Mesenchymal stem cell (in vitro differentiated cells and primary cell): Measurements from ENCODE around the gene NDUFA8.

Experiments used
- DNase-seq: peaks from one replicate; pipeline ENCODE4 v3.0.0-alpha.2; 2013
- H2AFZ ChIP-seq: one replicate; pipeline ENCODE4 v1.6.1; 2013; ENCODE audit warnings: low read depth, mild to moderate bottlenecking, control low read depth, inconsistent platforms, low read length, moderate library complexity
- H2AK5ac ChIP-seq: 2 replicates; pipeline ENCODE4 v1.6.1; 2013; ENCODE audit warnings: low read length, moderate library complexity, mild to moderate bottlenecking, inconsistent platforms; ENCODE audit not compliant: severe bottlenecking
- H2BK120ac ChIP-seq: one replicate; pipeline ENCODE4 v1.6.1; 2013; ENCODE audit warnings: low read depth, mild to moderate bottlenecking, inconsistent platforms, low read length, moderate library complexity
- H2BK12ac ChIP-seq, 2 experiments: one replicate each; pipeline ENCODE4 v1.6.1; 2013; ENCODE audit warnings: inconsistent platforms in 2 of 2, low read length in 2 of 2, mild to moderate bottlenecking in 2 of 2, moderate library complexity in 2 of 2, control low read depth in 1 of 2
- H2BK15ac ChIP-seq: one replicate; pipeline ENCODE4 v1.6.1; 2013; ENCODE audit warnings: mild to moderate bottlenecking, low read depth, inconsistent platforms; ENCODE audit not compliant: poor library complexity, severe bottlenecking
- H2BK5ac ChIP-seq: 2 replicates; pipeline ENCODE4 v1.6.1; 2013; ENCODE audit warnings: low read depth, mild to moderate bottlenecking, low read length, control low read depth, inconsistent platforms; ENCODE audit not compliant: poor library complexity, severe bottlenecking
- H3K14ac ChIP-seq, 2 experiments: one replicate each; pipeline ENCODE4 v1.6.1; 2013; ENCODE audit warnings: inconsistent platforms in 2 of 2, low read length in 2 of 2, control low read depth in 1 of 2, mild to moderate bottlenecking in 1 of 2, moderate library complexity in 1 of 2
- H3K18ac ChIP-seq, 2 experiments: one replicate each; pipeline ENCODE4 v1.6.1; 2013; ENCODE audit warnings: inconsistent platforms in 2 of 2, low read length in 2 of 2, control low read depth in 1 of 2, low read depth in 1 of 2, mild to moderate bottlenecking in 1 of 2
- H3K23ac ChIP-seq, 2 experiments: one replicate each; pipeline ENCODE4 v1.6.1; 2013; ENCODE audit warnings: inconsistent platforms in 2 of 2, low read length in 2 of 2, mild to moderate bottlenecking in 2 of 2, moderate library complexity in 2 of 2, control low read depth in 1 of 2
- H3K27ac ChIP-seq: 2 replicates; pipeline ENCODE4 v1.5.1; 2013; ENCODE audit warnings: mild to moderate bottlenecking, moderate library complexity, low read length, control low read depth, inconsistent platforms; ENCODE audit not compliant: poor library complexity, severe bottlenecking
- H3K27me3 ChIP-seq, 2 experiments: 2 replicates each; pipeline versions ENCODE4 v1.6.1 to v1.7.0; 2013; ENCODE audit warnings: low read length in 2 of 2, mild to moderate bottlenecking in 2 of 2, moderate library complexity in 2 of 2, control low read depth in 1 of 2, inconsistent platforms in 1 of 2; ENCODE audit not compliant: control insufficient read depth in 1 of 2, insufficient read depth in 1 of 2
- H3K36me3 ChIP-seq, 2 experiments: 2 replicates each; pipeline versions ENCODE4 v1.6.1 to v1.7.0; 2013; ENCODE audit warnings: low read length in 2 of 2, control low read depth in 1 of 2, inconsistent platforms in 1 of 2, low read depth in 1 of 2, mild to moderate bottlenecking in 1 of 2; ENCODE audit not compliant: insufficient read depth in 2 of 2, control insufficient read depth in 1 of 2
- H3K4ac ChIP-seq, 2 experiments: one replicate each; pipeline ENCODE4 v1.6.1; 2013; ENCODE audit warnings: inconsistent platforms in 2 of 2, low read length in 2 of 2, mild to moderate bottlenecking in 2 of 2, moderate library complexity in 2 of 2, control low read depth in 1 of 2, low read depth in 1 of 2
- H3K4me1 ChIP-seq: 2 replicates; pipeline ENCODE4 v1.6.1; 2013; ENCODE audit warnings: low read depth, low read length, control low read depth; ENCODE audit not compliant: control insufficient read depth, insufficient read depth
- H3K4me2 ChIP-seq: 2 replicates; pipeline ENCODE4 v1.6.1; 2013; ENCODE audit warnings: low read length, mild to moderate bottlenecking, inconsistent platforms; ENCODE audit not compliant: poor library complexity, severe bottlenecking
- H3K4me3 ChIP-seq, 2 experiments: 2 replicates each; pipeline versions ENCODE4 v1.5.1 to v1.7.0; 2013; ENCODE audit warnings: low read length in 2 of 2, mild to moderate bottlenecking in 2 of 2, control low read depth in 1 of 2, low read depth in 1 of 2; ENCODE audit not compliant: insufficient read depth in 1 of 2
- H3K79me1 ChIP-seq: replicated peaks from 2 replicates; pipeline ENCODE4 v1.6.1; 2013; ENCODE audit warnings: mild to moderate bottlenecking, control low read depth, low read length, inconsistent platforms; ENCODE audit not compliant: poor library complexity, severe bottlenecking
- H3K9ac ChIP-seq: 2 replicates; pipeline ENCODE4 v1.7.0; 2013; ENCODE audit warnings: mild to moderate bottlenecking, low read length, moderate library complexity
- H3K9me3 ChIP-seq: 2 replicates; pipeline ENCODE4 v1.7.0; 2013; ENCODE audit warnings: mild to moderate bottlenecking, low read length; ENCODE audit not compliant: control insufficient read depth
- H4K8ac ChIP-seq: one replicate; pipeline ENCODE4 v1.6.1; 2013; ENCODE audit warnings: inconsistent platforms, mild to moderate bottlenecking, low read length, moderate library complexity
- H4K91ac ChIP-seq: one replicate; pipeline ENCODE4 v1.6.1; 2013; ENCODE audit warnings: mild to moderate bottlenecking, low read length, inconsistent platforms
- WGBS: methylation state at CpG from one replicate; pipeline ENCODE4 v1.1.7; 2013; ENCODE audit warnings: mixed read lengths; 5-methylcytosine and 5-hydroxymethylcytosine counted together

The NDUFA8 gene

DNA sequence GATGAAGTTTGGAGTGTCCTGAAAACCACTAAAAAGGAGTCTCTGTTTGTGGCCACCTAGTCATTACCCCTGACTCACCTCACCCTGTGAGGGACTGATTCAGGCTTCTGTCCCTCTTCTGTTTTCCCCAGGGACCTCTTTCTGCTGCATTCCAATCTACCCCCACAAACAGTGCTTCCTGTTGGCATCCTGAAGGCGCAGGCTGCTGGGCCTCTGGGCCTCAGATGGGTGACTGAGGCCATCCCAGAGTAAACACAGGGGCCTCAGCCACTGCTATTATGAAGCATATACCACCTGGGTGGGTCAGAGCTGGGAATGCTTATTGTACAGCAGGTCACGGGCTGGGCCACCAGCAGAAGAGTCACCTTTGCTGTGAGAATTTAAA lies 20.1 kb upstream of the NDUFA8 start:
- Histone ChIP-seq H2BK15ac (no peak overlapping the region), H2BK120ac (no peak overlapping the region), H3K9me3 (no peaks in the 10 kb centered on the region), H3K4ac (no peak overlapping the region), H2BK12ac (no peak overlapping the region), H2AK5ac (no peak overlapping the region), H3K23ac (peak overlapping the region in 1 of 2 experiments; percentile 59), H3K27me3 (peaks cover 43 to 59% of the 10 kb centered on the region in 2 experiments), H3K4me2 (no peak overlapping the region), H3K14ac (no peak overlapping the region), H3K4me1 (no peaks in the 10 kb centered on the region), H4K8ac (no peak overlapping the region), H4K91ac (no peak overlapping the region), H2AFZ (no peak overlapping the region), H3K27ac (no peak overlapping the region), H3K79me1 (no peaks in the 10 kb centered on the region), H3K4me3 (no peak overlapping the region), H3K18ac (no peak overlapping the region), H2BK5ac (no peak overlapping the region), H3K36me3 (no peaks in the 10 kb centered on the region), H3K9ac (no peak overlapping the region)
- no peak for DNase-seq
- WGBS = 39% methylated on average over 2 of the region's 2 CpGs

- H3K9me3 ChIP-seq = no peaks in the 10 kb centered on the region
- H2BK120ac ChIP-seq = no peak overlapping the region
- no peak overlapping the region for H2BK15ac ChIP-seq
- peak overlapping the region; percentile 53 for H2AFZ ChIP-seq
- no peak for DNase-seq
- H2AK5ac ChIP-seq = no peak overlapping the region
- no peak overlapping the region for H3K9ac ChIP-seq
- 87% methylated on average over 5 of the region's 5 CpGs for WGBS
- no peak overlapping the region for H3K27ac ChIP-seq
- H4K91ac ChIP-seq = no peak overlapping the region
- no peaks in the 10 kb centered on the region for H3K36me3 ChIP-seq
- H3K14ac ChIP-seq = no peak overlapping the region
- H3K4me2 ChIP-seq = no peak overlapping the region
- no peaks in the 10 kb centered on the region for H3K79me1 ChIP-seq
- H3K27me3 ChIP-seq = peaks cover 43 to 60% of the 10 kb centered on the region in 2 experiments
- no peak overlapping the region for H3K18ac ChIP-seq
- no peaks in the 10 kb centered on the region for H3K4me1 ChIP-seq
- no peak overlapping the region for H3K4ac ChIP-seq
- no peak overlapping the region for H2BK12ac ChIP-seq
- H2BK5ac ChIP-seq = no peak overlapping the region
- no peak overlapping the region for H4K8ac ChIP-seq
- H3K23ac ChIP-seq = no peak overlapping the region
- H3K4me3 ChIP-seq = no peak overlapping the region
Observed at GRCh38 chr9:122179054-122179689, 19.6 kb upstream of the NDUFA8 start.

GRCh38 chr9:122176916-122177315 lies 17.3 kb upstream of the NDUFA8 start:
- H2BK120ac ChIP-seq = no peak overlapping the region
- no peak overlapping the region for H3K9ac ChIP-seq
- no peak overlapping the region for H4K91ac ChIP-seq
- H3K9me3 ChIP-seq = no peaks in the 10 kb centered on the region
- no peak overlapping the region for H2BK5ac ChIP-seq
- H3K14ac ChIP-seq = no peak overlapping the region
- H3K27ac ChIP-seq = no peak overlapping the region
- H3K27me3 ChIP-seq = peaks cover 43 to 60% of the 10 kb centered on the region in 2 experiments
- H3K4me1 ChIP-seq = no peaks in the 10 kb centered on the region
- no peak overlapping the region for H2AFZ ChIP-seq
- H3K18ac ChIP-seq = no peak overlapping the region
- no peak overlapping the region for H2BK15ac ChIP-seq
- no peak overlapping the region for H3K4me3 ChIP-seq
- no peak overlapping the region for H3K4me2 ChIP-seq
- no peaks in the 10 kb centered on the region for H3K36me3 ChIP-seq
- no peak overlapping the region for H3K4ac ChIP-seq
- no peak overlapping the region for H3K23ac ChIP-seq
- no peaks in the 10 kb centered on the region for H3K79me1 ChIP-seq
- H2BK12ac ChIP-seq = no peak overlapping the region
- no peak for DNase-seq
- 83% methylated on average over 2 of the region's 2 CpGs for WGBS
- no peak overlapping the region for H2AK5ac ChIP-seq
- no peak overlapping the region for H4K8ac ChIP-seq

GRCh38 chr9:122173670-122174069 lies 14.1 kb upstream of the NDUFA8 start:
- H2BK5ac ChIP-seq = no peak overlapping the region
- no peak overlapping the region for H2AFZ ChIP-seq

More at GRCh38 chr9:122173670-122174069, 14.1 kb upstream of the NDUFA8 start:
- no peak overlapping the region for H2BK12ac ChIP-seq
- no peaks in the 10 kb centered on the region for H3K36me3 ChIP-seq
- no peak overlapping the region for H2BK120ac ChIP-seq
- H4K8ac ChIP-seq = no peak overlapping the region
- no peak overlapping the region for H2AK5ac ChIP-seq
- DNase-seq = no peak
- H3K4me3 ChIP-seq = no peak overlapping the region
- H3K4me2 ChIP-seq = no peak overlapping the region
- 73% methylated on average over 3 of the region's 3 CpGs for WGBS
- H2BK15ac ChIP-seq = no peak overlapping the region
- peaks cover 50 to 54% of the 10 kb centered on the region in 2 experiments for H3K27me3 ChIP-seq
- no peak overlapping the region for H3K27ac ChIP-seq
- no peak overlapping the region for H3K23ac ChIP-seq
- H3K79me1 ChIP-seq = no peaks in the 10 kb centered on the region
- H3K9ac ChIP-seq = no peak overlapping the region
- H3K4ac ChIP-seq = no peak overlapping the region
- H3K9me3 ChIP-seq = no peaks in the 10 kb centered on the region
- H4K91ac ChIP-seq = no peak overlapping the region
- H3K14ac ChIP-seq = no peak overlapping the region
- H3K4me1 ChIP-seq = no peaks in the 10 kb centered on the region
- H3K18ac ChIP-seq = no peak overlapping the region
